Stimulated activated effector memory CD8-positive, alpha-beta T cell treated with anti-CD3 and anti-CD28 coated beads, Interleukin-12 subunit alpha, Interleukin-12 subunit beta, amount 100 ng/mL, for 72 hours (primary cell): ENCODE measurements around the gene SBF2.

ENCODE experiments used
- ATAC-seq: fragments of 150-1000 bp; cut with Tn5 transposase; 2 replicates; pipeline ENCODE4 v1.10.0; 2021
- DNase-seq, 2 donors: peaks; one replicate each; pipeline ENCODE4 v3.0.0; 2021 to 2022; ENCODE audit warnings: low spot score in 2 of 2
- H3K27ac Mint-ChIP-seq: one replicate; pipeline ENCODE4 v1.8.0; 2022; ENCODE audit warnings: mild to moderate bottlenecking, mixed read lengths
- H3K36me3 Mint-ChIP-seq: one replicate; pipeline ENCODE4 v1.8.0; 2022; ENCODE audit warnings: mild to moderate bottlenecking, mixed read lengths
- H3K4me1 Mint-ChIP-seq: one replicate; pipeline ENCODE4 v1.8.0; 2022; ENCODE audit warnings: mixed read lengths
- H3K4me3 Mint-ChIP-seq: one replicate; pipeline ENCODE4 v1.8.0; 2022; ENCODE audit warnings: mild to moderate bottlenecking, mixed read lengths
- H3K9me3 Mint-ChIP-seq: one replicate; pipeline ENCODE4 v1.8.0; 2022; ENCODE audit warnings: mixed read lengths

The SBF2 gene

DNA sequence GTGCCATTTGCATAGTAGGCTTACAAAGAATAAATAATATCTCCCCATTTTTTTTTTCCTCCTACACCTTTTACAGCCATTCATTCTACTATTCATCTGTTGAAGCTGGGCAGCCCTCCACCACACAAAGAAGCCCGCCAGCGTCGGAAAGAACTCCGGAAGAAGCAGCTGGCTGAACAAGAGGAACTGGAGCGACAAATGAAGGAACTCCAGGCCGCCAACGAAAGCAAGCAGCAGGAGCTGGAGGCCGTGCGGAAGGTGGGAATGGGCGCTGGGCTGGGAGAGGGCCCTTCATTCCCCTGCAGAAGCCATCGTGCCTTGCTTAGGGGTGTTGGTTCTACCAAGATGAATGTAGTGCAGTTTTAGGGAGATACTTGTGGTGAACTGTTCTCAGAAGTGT, 561.6 kb downstream of the SBF2 start:
- ATAC-seq (no peak), DNase-seq (no peak)
- Mint-ChIP-seq H3K4me1 (no peaks in the 10 kb centered on the region), H3K9me3 (peaks cover 6% of the 10 kb centered on the region), H3K4me3 (no peak overlapping the region), H3K27ac (no peak overlapping the region), H3K36me3 (peaks cover 6% of the 10 kb centered on the region)

GRCh38 chr11:9731256-9731655, 562.8 kb downstream of the SBF2 start:
- Mint-ChIP-seq H3K9me3 (no peaks in the 10 kb centered on the region), H3K4me3 (no peak overlapping the region), H3K36me3 (peaks cover 6% of the 10 kb centered on the region), H3K27ac (no peak overlapping the region), H3K4me1 (no peaks in the 10 kb centered on the region)
- ATAC-seq (no peak), DNase-seq (no peak)
